K562 (cell line): Measurements from ENCODE around the gene SOX2. TPM values are rescaled to one million over a fixed set of nuclear protein-coding genes. Genes with fewer than 3 reads are reported as not detected.

ENCODE experiments used
- ATAC-seq: fragments of 200-7000 bp; cut with Tn5 transposase; 3 replicates; pipeline ENCODE4 v1.9.1; 2020; ENCODE audit warnings: moderate library complexity
- BruUV-seq: library from RNA; stranded (reverse); fragments of 400-500 nt; replicated peaks from 2 replicates; lab custom pipeline; 2021; lab: Mats Ljungman, UMichigan
- CTCF ChIA-PET: fragments of 300-600 bp; formaldehyde crosslinking; extraction: SDS; loops from one replicate; lab custom pipeline; 2021; ENCODE audit warnings: low intra/inter-chr PET ratio; lab: Yijun Ruan, JAX
- POLR2A ChIA-PET: fragments of 300-600, 350-650 bp; sonication (Branson Sonifier 250); formaldehyde crosslinking; extraction: SDS; loops from one replicate; lab custom pipeline; 2021; ENCODE audit warnings: antibody characterized with exemption, inconsistent platforms; lab: Yijun Ruan, JAX
- DNase-seq, 4 experiments: peaks; one replicate each; pipeline versions ENCODE4 v3.0.0 to v3.0.0-alpha.2; 2011 to 2018; ENCODE audit warnings: low spot score in 3 of 4, mixed read lengths in 3 of 4; ENCODE audit errors: extremely low read depth in 1 of 4
- FAIRE-seq: peaks from 2 replicates; lab custom pipeline; 2011; peaks lifted over from hg19 to GRCh38; lab: Jason Lieb, UNC
- H2AFZ ChIP-seq: 2 replicates; pipeline ENCODE4 v1.6.0; 2011; ENCODE audit warnings: low read depth, low read length, control low read depth, inconsistent platforms
- H3K27ac ChIP-seq: fragments of 200-600 bp; 3 replicates; pipeline ENCODE4 v1.8.0; 2011; ENCODE audit warnings: low read depth, mild to moderate bottlenecking, control low read depth, inconsistent platforms, low read length, moderate library complexity, mixed read lengths; ENCODE audit errors: extremely low read depth
- H3K27me3 ChIP-seq, 2 experiments: fragments of 300-600 bp in 1 of 2; 2 replicates in 1 of 2; 3 replicates in 1 of 2; pipeline versions ENCODE4 v1.6.0 to v1.8.0; 2011; ENCODE audit warnings: inconsistent platforms in 2 of 2, low read length in 2 of 2, mild to moderate bottlenecking in 1 of 2, mixed read lengths in 1 of 2, moderate library complexity in 1 of 2; ENCODE audit not compliant: control insufficient read depth in 2 of 2, insufficient read depth in 2 of 2
- H3K36me3 ChIP-seq: fragments of 300-600 bp; 3 replicates; pipeline ENCODE4 v1.8.0; 2011; ENCODE audit warnings: mild to moderate bottlenecking, low read length, inconsistent platforms; ENCODE audit not compliant: control insufficient read depth, insufficient read depth
- H3K4me1 ChIP-seq, 2 experiments: fragments of 200-600 bp in 1 of 2; replicated peaks in 1 of 2; 2 replicates in 1 of 2; 3 replicates in 1 of 2; pipeline versions ENCODE4 v1.5.1 to v1.8.0; 2011; ENCODE audit warnings: inconsistent platforms in 2 of 2, low read length in 2 of 2, mild to moderate bottlenecking in 1 of 2, mixed read lengths in 1 of 2, moderate library complexity in 1 of 2; ENCODE audit not compliant: control insufficient read depth in 2 of 2, insufficient read depth in 2 of 2
- H3K4me2 ChIP-seq: 2 replicates; pipeline ENCODE4 v1.6.1; 2011; ENCODE audit warnings: low read length, control low read depth, inconsistent platforms, mixed read lengths; ENCODE audit not compliant: insufficient read depth
- H3K4me3 ChIP-seq: fragments of 200-600 bp; sonication (generic), shearing (Covaris generic); 2 replicates; pipeline ENCODE4 v1.5.1; 2016; ENCODE audit warnings: control low read depth, inconsistent platforms
- H3K79me2 ChIP-seq: fragments of 200-600 bp; 3 replicates; pipeline ENCODE4 v1.8.0; 2011; ENCODE audit warnings: low read length, inconsistent platforms; ENCODE audit not compliant: control insufficient read depth, insufficient read depth
- H3K9ac ChIP-seq, 2 experiments: 2 replicates each; pipeline versions ENCODE4 v1.6.0 to v1.6.1; 2011; ENCODE audit warnings: low read depth in 2 of 2, low read length in 2 of 2, control low read depth in 1 of 2, inconsistent platforms in 1 of 2, mild to moderate bottlenecking in 1 of 2, mixed read lengths in 1 of 2; ENCODE audit not compliant: insufficient read depth in 1 of 2
- H3K9me1 ChIP-seq: one replicate; pipeline ENCODE4 v1.6.0; 2011; ENCODE audit warnings: inconsistent platforms, mild to moderate bottlenecking, low read length, moderate library complexity; ENCODE audit not compliant: control insufficient read depth, insufficient read depth
- H3K9me3 ChIP-seq: replicated peaks from 2 replicates; pipeline ENCODE4 v1.5.1; 2011; ENCODE audit warnings: low read depth, low read length, inconsistent platforms; ENCODE audit not compliant: control insufficient read depth, insufficient read depth
- H4K20me1 ChIP-seq: replicated peaks from 2 replicates; pipeline ENCODE4 v1.6.1; 2011; ENCODE audit warnings: low read length, inconsistent platforms, mixed read lengths; ENCODE audit not compliant: control insufficient read depth, insufficient read depth
- ASH1L ChIP-seq: fragments of 450-650 bp; IDR thresholded peaks from 2 replicates; pipeline ENCODE4 v1.6.1; 2018; ENCODE audit warnings: borderline replicate concordance, mild to moderate bottlenecking, low read depth; ENCODE audit not compliant: partially characterized antibody
- MYC ChIP-seq, 2 experiments: fragments of 250-450 bp in 1 of 2; sonication (Bioruptor Pico) in 1 of 2; IDR thresholded peaks; 2 replicates each; pipeline versions ENCODE4 v1.5.1 to v1.6.1; 2012 to 2021; ENCODE audit warnings: low read depth in 2 of 2, borderline replicate concordance in 1 of 2, improper control_type of control experiment in 1 of 2, low read length in 1 of 2, mild to moderate bottlenecking in 1 of 2, moderate library complexity in 1 of 2
- NCOA2 ChIP-seq, 2 experiments: fragments of 450-650 bp; IDR thresholded peaks; 2 replicates each; pipeline ENCODE4 v1.6.1; 2018; ENCODE audit warnings: mild to moderate bottlenecking in 2 of 2, moderate library complexity in 1 of 2; ENCODE audit not compliant: partially characterized antibody in 2 of 2
- NFE2L1 ChIP-seq: fragments of 450-650 bp; IDR thresholded peaks from 2 replicates; pipeline ENCODE4 v1.6.1; 2016; ENCODE audit warnings: missing genetic modification characterization, low read depth, mild to moderate bottlenecking, missing compliant biosample characterization, moderate library complexity, borderline replicate concordance
- NFRKB ChIP-seq: fragments of 450-650 bp; IDR thresholded peaks from 2 replicates; pipeline ENCODE4 v1.6.1; 2016; ENCODE audit warnings: low read depth
- RAD21 ChIP-seq, 2 experiments: fragments of 250-450 bp in 1 of 2; fragments of 450-650 bp in 1 of 2; sonication (Bioruptor Pico) in 1 of 2; formaldehyde crosslinking in 1 of 2; IDR thresholded peaks in 1 of 2; conservative IDR thresholded peaks in 1 of 2; 2 replicates each; pipeline versions ENCODE4 v1.4.0 to v1.8.0; 2020 to 2022; ENCODE audit warnings: mild to moderate bottlenecking in 2 of 2, moderate library complexity in 1 of 2
- ZNF175 ChIP-seq: fragments of 200-800 bp; sonication (Bioruptor generic); IDR thresholded peaks from 2 replicates; pipeline ENCODE4 v1.6.1; 2016; ENCODE audit warnings: low read depth, mild to moderate bottlenecking, missing genetic modification characterization, missing compliant biosample characterization
- ZNF232 ChIP-seq: sonication (generic); formaldehyde crosslinking; IDR thresholded peaks from 2 replicates; pipeline ENCODE4 v1.8.0; 2022; ENCODE audit warnings: mild to moderate bottlenecking, missing genetic modification reagents
- WGBS: fragments of 100-300 bp; shearing (Covaris generic); methylation state at CpG from one replicate; pipeline ENCODE4 v1.1.6; 2016; ENCODE audit warnings: low coverage, mixed read lengths; ENCODE audit not compliant: insufficient coverage; ENCODE audit errors: missing lambda C conversion rate; 5-methylcytosine and 5-hydroxymethylcytosine counted together
- in situ Hi-C: fragments of 300-500 bp; cut with MboI; formaldehyde crosslinking; loops from 4 replicates; pipeline ENCODE4 v1.15.0; 2018; ENCODE audit warnings: inconsistent platforms, mixed read lengths
- intact Hi-C: fragments of 100-400 bp; cut with micrococcal nuclease; formaldehyde crosslinking; loops from 2 replicates; pipeline ENCODE4 v1.14.2; 2022
- polyA plus RNA-seq, 8 experiments: library from polyadenylated mRNA; depleted of rRNA in 4 of 8; stranded (reverse) in 5 of 8; unstranded in 3 of 8; fragments of >200 nt; fragmentation: Nextera tagmentation in 2 of 8; fragmentation: Illumina TruSeq in 1 of 8; extraction: Ambion mirVana in 2 of 8; extraction: Trizol in 1 of 8; gene quantifications; 2 replicates each; pipeline versions ENCODE4 v1.2.1 to v1.2.3, GENCODE V29; 2011 to 2014; ENCODE audit warnings: inconsistent platforms in 1 of 8, missing spikeins in 1 of 8
- total RNA-seq, 7 experiments: library from RNA; depleted of rRNA in 6 of 7; stranded (reverse); fragments of >200 nt in 6 of 7; fragmentation: Illumina TruSeq in 2 of 7; extraction: Trizol in 2 of 7; gene quantifications; 2 replicates each; pipeline versions ENCODE4 v1.2.1 to v1.2.3, GENCODE V29; 2011 to 2021; ENCODE audit warnings: low replicate concordance in 1 of 7
- TF ChIP-seq, protein P1 (sequence below), 3 experiments: IDR thresholded peaks in 2 of 3; conservative IDR thresholded peaks in 1 of 3; 2 replicates each; pipeline ENCODE4 v1.5.1; 2011 to 2012; ENCODE audit warnings: low read length in 3 of 3, mild to moderate bottlenecking in 3 of 3, control low read depth in 2 of 3, improper control_type of control experiment in 1 of 3, inconsistent platforms in 1 of 3, low read depth in 1 of 3, mixed read lengths in 1 of 3, moderate library complexity in 1 of 3; ENCODE audit not compliant: insufficient read depth in 2 of 3
- TF ChIP-seq, protein P2 (sequence below): fragments of 450-650 bp; IDR thresholded peaks from 2 replicates; pipeline ENCODE4 v1.6.1; 2016
- TF ChIP-seq, protein P3 (sequence below): fragments of 450-650 bp; formaldehyde crosslinking; IDR thresholded peaks from 2 replicates; pipeline ENCODE4 v1.4.0; 2022; ENCODE audit warnings: mild to moderate bottlenecking, moderate library complexity

SOX2 gene
- total and polyA plus RNA-seq, 9 of the 15 experiments (the other 6 are each of a cell fraction or from before 2014, with no cell fraction given): 0.07 TPM; not detected in 8

GRCh38 chr3:181709537-181710279 is 2.0 kb upstream of the SOX2 start (continued):
- TF ChIP-seq RAD21 (CRISPR knock-in tag; conservative IDR thresholded peaks at IDR 0.05 in 1 of 2, IDR thresholded peaks at IDR 0.05 in 1 of 2): peak; percentile 70 to 79
- TF ChIP-seq, protein P1, sequence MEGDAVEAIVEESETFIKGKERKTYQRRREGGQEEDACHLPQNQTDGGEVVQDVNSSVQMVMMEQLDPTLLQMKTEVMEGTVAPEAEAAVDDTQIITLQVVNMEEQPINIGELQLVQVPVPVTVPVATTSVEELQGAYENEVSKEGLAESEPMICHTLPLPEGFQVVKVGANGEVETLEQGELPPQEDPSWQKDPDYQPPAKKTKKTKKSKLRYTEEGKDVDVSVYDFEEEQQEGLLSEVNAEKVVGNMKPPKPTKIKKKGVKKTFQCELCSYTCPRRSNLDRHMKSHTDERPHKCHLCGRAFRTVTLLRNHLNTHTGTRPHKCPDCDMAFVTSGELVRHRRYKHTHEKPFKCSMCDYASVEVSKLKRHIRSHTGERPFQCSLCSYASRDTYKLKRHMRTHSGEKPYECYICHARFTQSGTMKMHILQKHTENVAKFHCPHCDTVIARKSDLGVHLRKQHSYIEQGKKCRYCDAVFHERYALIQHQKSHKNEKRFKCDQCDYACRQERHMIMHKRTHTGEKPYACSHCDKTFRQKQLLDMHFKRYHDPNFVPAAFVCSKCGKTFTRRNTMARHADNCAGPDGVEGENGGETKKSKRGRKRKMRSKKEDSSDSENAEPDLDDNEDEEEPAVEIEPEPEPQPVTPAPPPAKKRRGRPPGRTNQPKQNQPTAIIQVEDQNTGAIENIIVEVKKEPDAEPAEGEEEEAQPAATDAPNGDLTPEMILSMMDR (IDR thresholded peaks at IDR 0.05 in 2 of 3, conservative IDR thresholded peaks at IDR 0.05 in 1 of 3; ENCODE audit: insufficient read depth in 2 of 3, low read depth in 1 of 3, low read length in 3 of 3): peak; percentile 60 to 77 (median 67)

GRCh38 chr3:181710345-181711291 is 1.1 kb upstream of the SOX2 start:
- FAIRE-seq (no peak), DNase-seq (no peak), ATAC-seq (no peak)
- Histone ChIP-seq H3K27ac (no peak overlapping the region), H3K4me2 (no peak overlapping the region), H3K4me3 (no peak overlapping the region), H4K20me1 (no peaks in the 10 kb centered on the region; the same call in 1 of the 2 replicates), H3K27me3 (peaks cover 5 to 11% of the 10 kb centered on the region in 2 experiments; a peak in 3 of 5 replicates), H3K36me3 (no peaks in the 10 kb centered on the region), H3K9me1 (no peaks in the 10 kb centered on the region), H3K4me1 (peaks cover 0 to 4% of the 10 kb centered on the region in 2 experiments; a peak in 2 of 5 replicates), H3K9ac (no peak overlapping the region), H3K9me3 (no peaks in the 10 kb centered on the region), H2AFZ (no peak overlapping the region), H3K79me2 (no peaks in the 10 kb centered on the region)
- POLR2A ChIA-PET: no interaction called here
- 29% methylated on average over 30 of the region's 37 CpGs for WGBS
- in situ Hi-C loops: loop anchor here (10.0 kb wide), 1 partner anchor 974 kb away; no protein-coding TSS in a partner anchor
- intact Hi-C loops: no loop called here
- no TSS peak for BruUV-seq
- CTCF ChIA-PET: interaction anchor here (1.1 to 2.3 kb wide), 2 partner anchors 10 to 972 kb away, joined by 5 to 11 read pairs; no protein-coding TSS in a partner anchor
- TF ChIP-seq ZNF175 (no peak), ZNF232 (CRISPR knock-in tag) (no peak), ASH1L (no peak), NCOA2 (IDR thresholded peaks at IDR 0.05; ENCODE audit: partially characterized antibody in 2 of 2) (no peak), NFRKB (no peak), MYC (IDR thresholded peaks at IDR 0.05; ENCODE audit: low read depth, low read length) (no peak), MYC (CRISPR knock-in tag; IDR thresholded peaks at IDR 0.05; ENCODE audit: borderline replicate concordance, low read depth) (no peak), NFE2L1 (tag) (no peak)
- TF ChIP-seq, protein P2, sequence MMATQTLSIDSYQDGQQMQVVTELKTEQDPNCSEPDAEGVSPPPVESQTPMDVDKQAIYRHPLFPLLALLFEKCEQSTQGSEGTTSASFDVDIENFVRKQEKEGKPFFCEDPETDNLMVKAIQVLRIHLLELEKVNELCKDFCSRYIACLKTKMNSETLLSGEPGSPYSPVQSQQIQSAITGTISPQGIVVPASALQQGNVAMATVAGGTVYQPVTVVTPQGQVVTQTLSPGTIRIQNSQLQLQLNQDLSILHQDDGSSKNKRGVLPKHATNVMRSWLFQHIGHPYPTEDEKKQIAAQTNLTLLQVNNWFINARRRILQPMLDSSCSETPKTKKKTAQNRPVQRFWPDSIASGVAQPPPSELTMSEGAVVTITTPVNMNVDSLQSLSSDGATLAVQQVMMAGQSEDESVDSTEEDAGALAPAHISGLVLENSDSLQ: no peak
- TF ChIP-seq, protein P3, sequence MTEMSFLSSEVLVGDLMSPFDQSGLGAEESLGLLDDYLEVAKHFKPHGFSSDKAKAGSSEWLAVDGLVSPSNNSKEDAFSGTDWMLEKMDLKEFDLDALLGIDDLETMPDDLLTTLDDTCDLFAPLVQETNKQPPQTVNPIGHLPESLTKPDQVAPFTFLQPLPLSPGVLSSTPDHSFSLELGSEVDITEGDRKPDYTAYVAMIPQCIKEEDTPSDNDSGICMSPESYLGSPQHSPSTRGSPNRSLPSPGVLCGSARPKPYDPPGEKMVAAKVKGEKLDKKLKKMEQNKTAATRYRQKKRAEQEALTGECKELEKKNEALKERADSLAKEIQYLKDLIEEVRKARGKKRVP (CRISPR knock-in tag): no peak
